Activated naive CD4-positive, alpha-beta T cell treated with anti-CD3 and anti-CD28 coated beads for 36 hours (primary cell): ENCODE results near the gene FAM149A. TPM values are rescaled to one million over a fixed set of nuclear protein-coding genes. Genes with fewer than 3 reads are reported as not detected.

ENCODE experiments used
- CTCF ChIA-PET: fragments of 350-600 bp; sonication (Branson Sonifier 250); formaldehyde crosslinking; loops from one replicate; lab custom pipeline; 2021; ENCODE audit warnings: antibody characterized with exemption; lab: Charles Lee
- DNase-seq: peaks from one replicate; pipeline ENCODE4 v3.0.0-alpha.2; 2020
- H3K27ac Mint-ChIP-seq: one replicate; pipeline ENCODE4 v1.8.0; 2021; ENCODE audit warnings: mild to moderate bottlenecking, mixed read lengths
- H3K27me3 Mint-ChIP-seq: one replicate; pipeline ENCODE4 v1.8.0; 2021; ENCODE audit warnings: low read depth, mixed read lengths
- H3K36me3 Mint-ChIP-seq: one replicate; pipeline ENCODE4 v1.8.0; 2021; ENCODE audit warnings: low read depth, mixed read lengths
- H3K4me1 Mint-ChIP-seq: one replicate; pipeline ENCODE4 v1.8.0; 2021; ENCODE audit warnings: low read depth, mixed read lengths
- H3K4me3 Mint-ChIP-seq: one replicate; pipeline ENCODE4 v1.8.0; 2021; ENCODE audit warnings: mild to moderate bottlenecking, moderate library complexity, mixed read lengths
- H3K9me3 Mint-ChIP-seq: one replicate; pipeline ENCODE4 v1.8.0; 2021; ENCODE audit warnings: mixed read lengths
- intact Hi-C: fragments of 100-400 bp; cut with micrococcal nuclease; formaldehyde crosslinking; loops from one replicate; pipeline ENCODE4 v1.15.1; 2023
- total RNA-seq, 2 experiments: library from RNA; stranded (reverse); gene quantifications; one replicate each; pipeline ENCODE4 v1.2.3, GENCODE V29; 2021

The FAM149A gene
- total RNA-seq, 2 experiments from 2014 or later, result 0.36 to 0.42 TPM

- no peaks in the 10 kb centered on the region for H3K9me3 Mint-ChIP-seq
- H3K4me1 Mint-ChIP-seq, result no peaks in the 10 kb centered on the region
- CTCF ChIA-PET, result no interaction called here
- H3K27ac Mint-ChIP-seq, result no peak overlapping the region
- H3K36me3 Mint-ChIP-seq, result no peaks in the 10 kb centered on the region
- peaks cover 3% of the 10 kb centered on the region for H3K27me3 Mint-ChIP-seq
- DNase-seq, result no peak
- no peak overlapping the region for H3K4me3 Mint-ChIP-seq
- intact Hi-C loops, result no loop called here
These were observed 23.2 kb upstream of the FAM149A start for GRCh38 chr4:186081202-186081807.

- H3K27me3 Mint-ChIP-seq, result peaks cover 3% of the 10 kb centered on the region
- H3K36me3 Mint-ChIP-seq, result no peaks in the 10 kb centered on the region
- CTCF ChIA-PET, result no interaction called here
- H3K9me3 Mint-ChIP-seq, result no peaks in the 10 kb centered on the region
- intact Hi-C loops, result no loop called here
- H3K27ac Mint-ChIP-seq, result no peak overlapping the region
- no peaks in the 10 kb centered on the region for H3K4me1 Mint-ChIP-seq
- H3K4me3 Mint-ChIP-seq, result no peak overlapping the region
- DNase-seq, result no peak
These were observed 22.3 kb upstream of the FAM149A start for GRCh38 chr4:186082221-186082620.

- Mint-ChIP-seq H3K4me1 (no peaks in the 10 kb centered on the region), H3K27me3 (peaks cover 12% of the 10 kb centered on the region), H3K4me3 (no peak overlapping the region), H3K27ac (no peak overlapping the region), H3K9me3 (no peaks in the 10 kb centered on the region), H3K36me3 (no peaks in the 10 kb centered on the region)
- intact Hi-C loops, result no loop called here
- CTCF ChIA-PET, result interaction anchor here (0.6 kb wide), 1 partner anchor 48 kb away, joined by 4 read pairs; no protein-coding TSS in a partner anchor
- DNase-seq, result no peak
These were observed 16.0 kb upstream of the FAM149A start for GRCh38 chr4:186088523-186088922.

- no peaks in the 10 kb centered on the region for H3K9me3 Mint-ChIP-seq
These were observed 12.2 kb upstream of the FAM149A start for GRCh38 chr4:186092296-186092695.

GRCh38 chr4:186095406-186095805, 9.1 kb upstream of the FAM149A start:
- no peak for DNase-seq
- no peaks in the 10 kb centered on the region for H3K36me3 Mint-ChIP-seq
- no peaks in the 10 kb centered on the region for H3K4me1 Mint-ChIP-seq
- CTCF ChIA-PET, result no interaction called here
- H3K27me3 Mint-ChIP-seq, result peaks cover 12% of the 10 kb centered on the region
- no peaks in the 10 kb centered on the region for H3K9me3 Mint-ChIP-seq
- H3K4me3 Mint-ChIP-seq, result no peak overlapping the region
- H3K27ac Mint-ChIP-seq, result no peak overlapping the region
- intact Hi-C loops, result no loop called here

More at GRCh38 chr4:186092296-186092695, 12.2 kb upstream of the FAM149A start:
- intact Hi-C loops, result no loop called here
- Mint-ChIP-seq H3K27me3 (peaks cover 22% of the 10 kb centered on the region), H3K36me3 (no peaks in the 10 kb centered on the region), H3K27ac (no peak overlapping the region), H3K4me1 (no peaks in the 10 kb centered on the region), H3K4me3 (no peak overlapping the region)
- no peak for DNase-seq
- CTCF ChIA-PET, result no interaction called here

- no peak for DNase-seq
- Mint-ChIP-seq H3K36me3 (no peaks in the 10 kb centered on the region), H3K9me3 (no peaks in the 10 kb centered on the region), H3K4me3 (no peak overlapping the region), H3K27ac (no peak overlapping the region), H3K4me1 (no peaks in the 10 kb centered on the region), H3K27me3 (peaks cover 12% of the 10 kb centered on the region)
- CTCF ChIA-PET, result no interaction called here
- intact Hi-C loops, result no loop called here
These were observed 7.8 kb upstream of the FAM149A start for GRCh38 chr4:186096681-186097165.

- no peak for DNase-seq
- no peaks in the 10 kb centered on the region for H3K4me1 Mint-ChIP-seq
- H3K9me3 Mint-ChIP-seq, result no peaks in the 10 kb centered on the region
- no peaks in the 10 kb centered on the region for H3K36me3 Mint-ChIP-seq
- H3K27ac Mint-ChIP-seq, result no peak overlapping the region
- CTCF ChIA-PET, result no interaction called here
- intact Hi-C loops, result no loop called here
- peaks cover 13% of the 10 kb centered on the region for H3K27me3 Mint-ChIP-seq
- no peak overlapping the region for H3K4me3 Mint-ChIP-seq
These were observed 7.1 kb upstream of the FAM149A start for GRCh38 chr4:186097386-186097785.

GRCh38 chr4:186102931-186103330, 1.6 kb upstream of the FAM149A start:
- peaks cover 7% of the 10 kb centered on the region for H3K4me1 Mint-ChIP-seq
- H3K36me3 Mint-ChIP-seq, result no peaks in the 10 kb centered on the region
- DNase-seq, result no peak
- H3K27me3 Mint-ChIP-seq, result peaks cover 41% of the 10 kb centered on the region
- intact Hi-C loops, result no loop called here
- CTCF ChIA-PET, result no interaction called here
- no peak overlapping the region for H3K4me3 Mint-ChIP-seq
- no peak overlapping the region for H3K27ac Mint-ChIP-seq
- no peaks in the 10 kb centered on the region for H3K9me3 Mint-ChIP-seq

GRCh38 chr4:186104890-186105646, 564 bp downstream of the FAM149A start:
- CTCF ChIA-PET, result interaction anchor here (0.6 kb wide), 1 partner anchor 32 kb away, joined by 3 read pairs; no protein-coding TSS in a partner anchor
- Mint-ChIP-seq H3K4me3 (peak overlapping the region; percentile 66), H3K4me1 (peaks cover 7% of the 10 kb centered on the region), H3K27ac (no peak overlapping the region), H3K36me3 (no peaks in the 10 kb centered on the region), H3K27me3 (peaks cover 49% of the 10 kb centered on the region), H3K9me3 (no peaks in the 10 kb centered on the region)
- no peak for DNase-seq
- intact Hi-C loops, result loop anchor here (2.0 to 5.0 kb wide), 2 partner anchors 37 to 86 kb away; partner anchors contain the start of gene CYP4V2

GRCh38 chr4:186105647-186106321, 1.3 kb downstream of the FAM149A start:
- intact Hi-C loops, result loop anchor here (2.0 to 5.0 kb wide), 2 partner anchors 37 to 85 kb away; partner anchors contain the start of gene CYP4V2
- no peaks in the 10 kb centered on the region for H3K36me3 Mint-ChIP-seq
- H3K4me3 Mint-ChIP-seq, result peak overlapping the region; percentile 66
- no peak for DNase-seq
- no peaks in the 10 kb centered on the region for H3K9me3 Mint-ChIP-seq
- H3K27ac Mint-ChIP-seq, result no peak overlapping the region
- CTCF ChIA-PET, result no interaction called here
- H3K4me1 Mint-ChIP-seq, result peaks cover 7% of the 10 kb centered on the region
- peaks cover 49% of the 10 kb centered on the region for H3K27me3 Mint-ChIP-seq

- Mint-ChIP-seq H3K4me1 (peaks cover 7% of the 10 kb centered on the region), H3K27ac (no peak overlapping the region), H3K4me3 (no peak overlapping the region), H3K9me3 (no peaks in the 10 kb centered on the region), H3K36me3 (no peaks in the 10 kb centered on the region), H3K27me3 (peaks cover 40% of the 10 kb centered on the region)
- DNase-seq, result no peak
- intact Hi-C loops, result loop anchor here (5.0 kb wide), 1 partner anchor 34 kb away; no protein-coding TSS in a partner anchor
- CTCF ChIA-PET, result no interaction called here
These were observed 3.4 kb downstream of the FAM149A start for GRCh38 chr4:186107947-186108346.

- no peaks in the 10 kb centered on the region for H3K9me3 Mint-ChIP-seq
- H3K36me3 Mint-ChIP-seq, result no peaks in the 10 kb centered on the region
- intact Hi-C loops, result loop anchor here (5.0 kb wide), 1 partner anchor 34 kb away; no protein-coding TSS in a partner anchor
- CTCF ChIA-PET, result interaction anchor here (1.2 kb wide), 1 partner anchor 30 kb away, joined by 3 read pairs; no protein-coding TSS in a partner anchor
- H3K4me1 Mint-ChIP-seq, result peaks cover 7% of the 10 kb centered on the region
- DNase-seq, result no peak
- H3K27ac Mint-ChIP-seq, result no peak overlapping the region
- peaks cover 36% of the 10 kb centered on the region for H3K27me3 Mint-ChIP-seq
- no peak overlapping the region for H3K4me3 Mint-ChIP-seq
These were observed 3.9 kb downstream of the FAM149A start for GRCh38 chr4:186108391-186108790.
